Transverse colon (tissue), 4 donors: ENCODE results near the gene LYPD6B.

Experiments
- CTCF ChIP-seq, 5 experiments: fragments of 200-600 bp in 3 of 5; fragments of 450-650 bp in 2 of 5; sonication (generic) in 3 of 5; IDR thresholded peaks; 1 replicate in 2 of 5; 2 replicates in 3 of 5; pipeline ENCODE4 v1.5.1; 2016 to 2017; ENCODE audit warnings: antibody characterized with exemption in 5 of 5, inconsistent platforms in 3 of 5, mild to moderate bottlenecking in 2 of 5, moderate library complexity in 1 of 5
- POLR2AphosphoS5 ChIP-seq, 3 donors: sonication (generic); formaldehyde crosslinking; IDR thresholded peaks; one replicate each; pipeline ENCODE4 v1.6.1; 2016; ENCODE audit warnings: antibody characterized with exemption in 3 of 3

- no peak for TF ChIP-seq POLR2AphosphoS5 (IDR thresholded peaks at IDR 0.05)
- no peak for TF ChIP-seq CTCF (IDR thresholded peaks at IDR 0.05)
Observed at GRCh38 chr2:149235816-149236375, 197.4 kb downstream of the LYPD6B start.
